Liver (tissue), 3 donors: Measurements from ENCODE around the gene TIMP3.

ENCODE experiments used
- EGR1 ChIP-seq, 2 donors: IDR thresholded peaks; 2 replicates each; pipeline ENCODE4 v1.6.1; 2016 to 2018; ENCODE audit warnings: antibody characterized with exemption in 2 of 2, low read depth in 2 of 2
- FOXA2 ChIP-seq: IDR thresholded peaks from 2 replicates; pipeline ENCODE4 v1.6.1; 2016; ENCODE audit warnings: antibody characterized with exemption
- GABPA ChIP-seq, 2 donors: IDR thresholded peaks in 1 of 2; conservative IDR thresholded peaks in 1 of 2; 2 replicates each; pipeline ENCODE4 v1.6.1; 2016; ENCODE audit warnings: antibody characterized with exemption in 2 of 2, mild to moderate bottlenecking in 1 of 2, moderate library complexity in 1 of 2
- HNF4A ChIP-seq, 2 donors: conservative IDR thresholded peaks; 2 replicates each; pipeline ENCODE4 v1.6.1; 2016; ENCODE audit warnings: antibody characterized with exemption in 2 of 2, mild to moderate bottlenecking in 2 of 2
- JUND ChIP-seq, 2 donors: IDR thresholded peaks; 2 replicates each; pipeline ENCODE4 v1.6.1; 2016; ENCODE audit warnings: antibody characterized with exemption in 2 of 2
- RAD21 ChIP-seq, 2 donors: IDR thresholded peaks; 2 replicates each; pipeline ENCODE4 v1.6.1; 2016; ENCODE audit warnings: antibody characterized with exemption in 2 of 2, mild to moderate bottlenecking in 2 of 2
- SP1 ChIP-seq: IDR thresholded peaks from 2 replicates; pipeline ENCODE4 v1.6.1; 2018; ENCODE audit warnings: antibody characterized with exemption, mild to moderate bottlenecking
- TAF1 ChIP-seq: conservative IDR thresholded peaks from 2 replicates; pipeline ENCODE4 v1.6.1; 2016; ENCODE audit warnings: antibody characterized with exemption, mild to moderate bottlenecking
- TF ChIP-seq, protein P1 (sequence below): fragments of 150-350 bp; IDR thresholded peaks from 2 replicates; pipeline ENCODE4 v1.5.1; 2017; ENCODE audit warnings: improper control_type of control experiment, low read depth, low read length; ENCODE audit not compliant: missing input control
- TF ChIP-seq, protein P2 (sequence below): IDR thresholded peaks from 2 replicates; pipeline ENCODE4 v1.6.1; 2016; ENCODE audit warnings: antibody characterized with exemption
- TF ChIP-seq, protein P3 (sequence below): IDR thresholded peaks from 2 replicates; pipeline ENCODE4 v1.6.1; 2016; ENCODE audit warnings: antibody characterized with exemption, mild to moderate bottlenecking
- TF ChIP-seq, protein P4 (sequence below): IDR thresholded peaks from 2 replicates; pipeline ENCODE4 v1.6.1; 2016; ENCODE audit warnings: antibody characterized with exemption
- donor health status: healthy.
- donor health status: healthy.

DNA sequence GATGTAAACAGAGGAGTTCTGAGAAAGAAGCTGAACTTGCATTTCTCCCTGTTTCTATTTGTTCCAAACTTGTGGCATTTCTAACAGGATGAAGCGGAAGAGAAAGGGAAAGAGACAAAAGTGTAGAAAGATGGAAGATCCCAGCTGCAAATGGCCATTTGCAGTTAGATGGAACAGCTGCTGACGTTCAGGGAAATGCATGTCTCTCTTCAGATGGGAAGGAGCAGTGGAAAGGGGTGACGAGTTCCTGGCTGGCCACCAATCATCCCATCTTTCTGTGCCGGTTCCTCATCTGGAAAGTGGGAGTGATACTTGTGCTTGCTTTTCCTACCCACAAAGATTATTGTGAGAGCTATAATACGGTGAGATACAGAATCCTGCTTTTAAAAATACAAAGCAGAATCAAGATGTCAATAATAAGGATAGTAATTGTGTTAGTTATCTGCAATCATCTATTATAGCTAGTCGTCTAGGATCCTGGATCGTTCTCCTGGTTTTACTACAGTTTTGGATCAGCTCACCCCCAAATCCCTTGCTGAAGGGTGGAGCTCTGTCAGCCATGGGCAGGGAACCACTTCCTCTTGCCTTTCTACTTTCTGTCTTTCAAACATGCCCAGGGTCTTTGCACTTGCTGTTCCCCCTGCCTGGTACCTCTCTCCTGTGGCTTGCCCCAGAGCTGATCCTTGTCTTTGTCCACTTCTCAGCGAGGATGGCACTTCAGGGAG, 1.2 kb upstream of the TIMP3 start:
- TF ChIP-seq, protein P1, sequence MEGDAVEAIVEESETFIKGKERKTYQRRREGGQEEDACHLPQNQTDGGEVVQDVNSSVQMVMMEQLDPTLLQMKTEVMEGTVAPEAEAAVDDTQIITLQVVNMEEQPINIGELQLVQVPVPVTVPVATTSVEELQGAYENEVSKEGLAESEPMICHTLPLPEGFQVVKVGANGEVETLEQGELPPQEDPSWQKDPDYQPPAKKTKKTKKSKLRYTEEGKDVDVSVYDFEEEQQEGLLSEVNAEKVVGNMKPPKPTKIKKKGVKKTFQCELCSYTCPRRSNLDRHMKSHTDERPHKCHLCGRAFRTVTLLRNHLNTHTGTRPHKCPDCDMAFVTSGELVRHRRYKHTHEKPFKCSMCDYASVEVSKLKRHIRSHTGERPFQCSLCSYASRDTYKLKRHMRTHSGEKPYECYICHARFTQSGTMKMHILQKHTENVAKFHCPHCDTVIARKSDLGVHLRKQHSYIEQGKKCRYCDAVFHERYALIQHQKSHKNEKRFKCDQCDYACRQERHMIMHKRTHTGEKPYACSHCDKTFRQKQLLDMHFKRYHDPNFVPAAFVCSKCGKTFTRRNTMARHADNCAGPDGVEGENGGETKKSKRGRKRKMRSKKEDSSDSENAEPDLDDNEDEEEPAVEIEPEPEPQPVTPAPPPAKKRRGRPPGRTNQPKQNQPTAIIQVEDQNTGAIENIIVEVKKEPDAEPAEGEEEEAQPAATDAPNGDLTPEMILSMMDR: no peak
- TF ChIP-seq HNF4A (conservative IDR thresholded peaks at IDR 0.05): no peak
- TF ChIP-seq JUND (IDR thresholded peaks at IDR 0.05): no peak
- TF ChIP-seq, protein P2, sequence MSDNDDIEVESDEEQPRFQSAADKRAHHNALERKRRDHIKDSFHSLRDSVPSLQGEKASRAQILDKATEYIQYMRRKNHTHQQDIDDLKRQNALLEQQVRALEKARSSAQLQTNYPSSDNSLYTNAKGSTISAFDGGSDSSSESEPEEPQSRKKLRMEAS: no peak
- TF ChIP-seq, protein P3, sequence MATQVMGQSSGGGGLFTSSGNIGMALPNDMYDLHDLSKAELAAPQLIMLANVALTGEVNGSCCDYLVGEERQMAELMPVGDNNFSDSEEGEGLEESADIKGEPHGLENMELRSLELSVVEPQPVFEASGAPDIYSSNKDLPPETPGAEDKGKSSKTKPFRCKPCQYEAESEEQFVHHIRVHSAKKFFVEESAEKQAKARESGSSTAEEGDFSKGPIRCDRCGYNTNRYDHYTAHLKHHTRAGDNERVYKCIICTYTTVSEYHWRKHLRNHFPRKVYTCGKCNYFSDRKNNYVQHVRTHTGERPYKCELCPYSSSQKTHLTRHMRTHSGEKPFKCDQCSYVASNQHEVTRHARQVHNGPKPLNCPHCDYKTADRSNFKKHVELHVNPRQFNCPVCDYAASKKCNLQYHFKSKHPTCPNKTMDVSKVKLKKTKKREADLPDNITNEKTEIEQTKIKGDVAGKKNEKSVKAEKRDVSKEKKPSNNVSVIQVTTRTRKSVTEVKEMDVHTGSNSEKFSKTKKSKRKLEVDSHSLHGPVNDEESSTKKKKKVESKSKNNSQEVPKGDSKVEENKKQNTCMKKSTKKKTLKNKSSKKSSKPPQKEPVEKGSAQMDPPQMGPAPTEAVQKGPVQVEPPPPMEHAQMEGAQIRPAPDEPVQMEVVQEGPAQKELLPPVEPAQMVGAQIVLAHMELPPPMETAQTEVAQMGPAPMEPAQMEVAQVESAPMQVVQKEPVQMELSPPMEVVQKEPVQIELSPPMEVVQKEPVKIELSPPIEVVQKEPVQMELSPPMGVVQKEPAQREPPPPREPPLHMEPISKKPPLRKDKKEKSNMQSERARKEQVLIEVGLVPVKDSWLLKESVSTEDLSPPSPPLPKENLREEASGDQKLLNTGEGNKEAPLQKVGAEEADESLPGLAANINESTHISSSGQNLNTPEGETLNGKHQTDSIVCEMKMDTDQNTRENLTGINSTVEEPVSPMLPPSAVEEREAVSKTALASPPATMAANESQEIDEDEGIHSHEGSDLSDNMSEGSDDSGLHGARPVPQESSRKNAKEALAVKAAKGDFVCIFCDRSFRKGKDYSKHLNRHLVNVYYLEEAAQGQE: no peak
- no peak for TF ChIP-seq RAD21 (IDR thresholded peaks at IDR 0.05)
- TF ChIP-seq, protein P4, sequence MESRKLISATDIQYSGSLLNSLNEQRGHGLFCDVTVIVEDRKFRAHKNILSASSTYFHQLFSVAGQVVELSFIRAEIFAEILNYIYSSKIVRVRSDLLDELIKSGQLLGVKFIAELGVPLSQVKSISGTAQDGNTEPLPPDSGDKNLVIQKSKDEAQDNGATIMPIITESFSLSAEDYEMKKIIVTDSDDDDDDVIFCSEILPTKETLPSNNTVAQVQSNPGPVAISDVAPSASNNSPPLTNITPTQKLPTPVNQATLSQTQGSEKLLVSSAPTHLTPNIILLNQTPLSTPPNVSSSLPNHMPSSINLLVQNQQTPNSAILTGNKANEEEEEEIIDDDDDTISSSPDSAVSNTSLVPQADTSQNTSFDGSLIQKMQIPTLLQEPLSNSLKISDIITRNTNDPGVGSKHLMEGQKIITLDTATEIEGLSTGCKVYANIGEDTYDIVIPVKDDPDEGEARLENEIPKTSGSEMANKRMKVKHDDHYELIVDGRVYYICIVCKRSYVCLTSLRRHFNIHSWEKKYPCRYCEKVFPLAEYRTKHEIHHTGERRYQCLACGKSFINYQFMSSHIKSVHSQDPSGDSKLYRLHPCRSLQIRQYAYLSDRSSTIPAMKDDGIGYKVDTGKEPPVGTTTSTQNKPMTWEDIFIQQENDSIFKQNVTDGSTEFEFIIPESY: no peak
- no peak for TF ChIP-seq EGR1 (IDR thresholded peaks at IDR 0.05; ENCODE audit: low read depth in 2 of 2)
- no peak for TF ChIP-seq TAF1
- no peak for TF ChIP-seq FOXA2
- no peak for TF ChIP-seq SP1
- no peak for TF ChIP-seq GABPA (IDR thresholded peaks at IDR 0.05 in 1 of 2, conservative IDR thresholded peaks at IDR 0.05 in 1 of 2)
